Fibroblast of skin of back (primary cell): ENCODE data around the gene RHAG. TPM values are rescaled to one million over a fixed set of nuclear protein-coding genes. Genes with fewer than 3 reads are reported as not detected.
"Not testable (repeated sequence)": the region's sequence is repeated elsewhere in the genome, so short reads cannot be mapped to it uniquely, and the experiment has no call there.

ENCODE experiments used
- DNase-seq: peaks from one replicate; pipeline ENCODE4 v3.0.0-alpha.2; 2013
- polyA plus RNA-seq, 2 experiments: library from polyadenylated mRNA; unstranded; fragments of 120-200 nt; gene quantifications; one replicate each; pipeline ENCODE4 v1.2.1, GENCODE V29; 2013; ENCODE audit not compliant: insufficient read length in 2 of 2

Gene RHAG
- not detected for polyA plus RNA-seq (2013, experiment 1 of 2; ENCODE audit: insufficient read length)
- not detected for polyA plus RNA-seq (2013, experiment 2 of 2; ENCODE audit: insufficient read length)

DNA sequence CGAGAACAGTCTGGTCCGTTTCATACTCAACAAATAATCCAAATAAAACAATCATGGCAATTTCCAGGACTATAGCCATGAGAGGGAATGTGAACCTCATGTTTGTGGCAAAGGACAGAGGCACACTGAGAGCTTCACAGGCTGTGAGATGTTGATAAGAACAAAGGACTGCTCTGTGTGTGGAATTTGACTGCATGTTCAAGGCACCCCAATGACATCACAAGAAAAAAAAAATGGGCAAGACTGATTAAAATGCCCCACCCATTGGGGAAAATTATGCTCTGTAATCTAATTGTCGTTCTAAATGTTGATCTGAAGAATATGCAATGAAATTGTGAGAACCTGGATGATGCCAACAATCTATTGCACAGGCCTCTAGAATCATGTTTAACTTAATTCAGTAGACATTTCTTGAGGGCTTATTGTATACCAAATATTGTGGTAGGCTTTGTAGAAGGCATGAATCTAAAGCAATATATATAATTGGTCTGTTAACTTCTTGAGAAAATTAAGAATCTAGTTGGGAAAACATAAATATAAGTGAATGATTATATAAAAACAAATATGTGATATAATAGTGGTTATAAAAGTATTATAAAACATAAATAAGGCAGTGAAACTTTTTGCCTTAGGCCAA lies at the start of gene RHAG:
RHAG (minus strand) TSS at position 127 of the 637 bp plus-strand sequence; CDS start at position 100, 27 bp downstream.
- DNase-seq, result no peak

DNA sequence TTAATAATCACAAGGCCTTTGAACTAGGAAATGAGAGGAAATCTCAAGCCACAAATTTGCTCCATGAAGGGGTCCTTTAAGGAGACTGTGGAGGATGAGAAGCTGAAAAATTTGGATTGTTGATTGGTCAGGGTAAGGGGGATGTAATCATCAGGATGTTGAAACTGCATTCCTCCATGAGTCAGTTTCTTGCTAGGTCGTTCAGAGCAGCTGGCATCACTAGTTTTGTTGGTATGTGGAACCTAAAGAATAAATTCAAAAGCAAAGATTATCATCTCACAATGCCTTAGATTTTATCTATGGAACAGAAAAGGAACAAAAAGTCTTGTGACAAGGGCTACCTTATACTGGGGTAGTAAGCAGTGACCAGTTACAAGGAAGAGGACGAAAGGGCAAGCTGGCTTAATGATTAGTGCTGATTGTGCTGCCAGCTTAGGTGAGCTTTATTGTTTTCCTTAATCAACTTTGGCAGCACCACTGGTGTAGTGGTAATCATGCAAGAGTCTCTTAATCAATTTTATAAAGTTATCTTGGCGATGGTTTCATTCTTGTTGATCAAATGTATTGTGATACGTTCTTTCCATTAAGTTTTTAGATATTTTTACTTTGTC lies 40.1 kb upstream of the RHAG start:
- peak; percentile 11 for DNase-seq

DNA sequence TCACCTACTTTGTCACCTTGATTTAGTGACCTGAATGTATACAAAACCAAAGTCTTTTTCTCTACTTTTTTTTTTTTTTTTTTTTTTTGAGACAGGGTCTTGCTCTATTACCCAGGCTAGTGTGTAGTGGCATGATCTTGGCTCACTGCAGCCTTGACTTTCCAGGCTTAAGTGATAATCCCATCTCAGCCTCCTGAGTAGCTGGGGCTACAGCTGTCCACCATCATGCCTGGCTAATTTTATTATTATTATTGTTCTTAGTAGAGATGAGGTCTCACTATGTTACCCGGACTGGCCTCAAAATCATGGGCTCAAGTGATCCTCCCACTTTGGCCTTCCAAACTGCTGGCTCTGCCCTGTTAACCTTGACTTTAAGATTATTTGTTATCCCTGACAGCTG lies 39.2 kb upstream of the RHAG start:
- DNase-seq, result no peak

DNA sequence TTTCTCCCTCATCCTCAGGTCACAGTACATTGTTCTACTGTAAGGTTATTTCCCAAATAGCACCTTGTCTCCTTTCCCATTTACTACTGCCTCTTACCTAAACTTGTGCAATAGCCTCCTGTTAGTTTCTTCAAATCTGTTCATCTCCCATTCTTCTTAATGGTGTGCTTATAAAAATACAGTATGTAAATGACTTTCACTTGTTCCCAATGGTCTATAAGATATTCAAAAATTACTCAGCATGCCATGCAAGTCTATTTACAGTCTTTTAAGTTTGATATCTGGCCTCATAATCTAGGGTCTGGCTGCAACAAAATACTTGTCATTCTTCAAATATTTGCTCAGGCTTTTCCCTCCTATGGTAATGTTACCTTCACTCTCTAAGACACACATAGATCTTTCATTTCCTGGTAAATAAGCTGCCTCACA lies 31.5 kb upstream of the RHAG start:
- DNase-seq, result no peak

DNA sequence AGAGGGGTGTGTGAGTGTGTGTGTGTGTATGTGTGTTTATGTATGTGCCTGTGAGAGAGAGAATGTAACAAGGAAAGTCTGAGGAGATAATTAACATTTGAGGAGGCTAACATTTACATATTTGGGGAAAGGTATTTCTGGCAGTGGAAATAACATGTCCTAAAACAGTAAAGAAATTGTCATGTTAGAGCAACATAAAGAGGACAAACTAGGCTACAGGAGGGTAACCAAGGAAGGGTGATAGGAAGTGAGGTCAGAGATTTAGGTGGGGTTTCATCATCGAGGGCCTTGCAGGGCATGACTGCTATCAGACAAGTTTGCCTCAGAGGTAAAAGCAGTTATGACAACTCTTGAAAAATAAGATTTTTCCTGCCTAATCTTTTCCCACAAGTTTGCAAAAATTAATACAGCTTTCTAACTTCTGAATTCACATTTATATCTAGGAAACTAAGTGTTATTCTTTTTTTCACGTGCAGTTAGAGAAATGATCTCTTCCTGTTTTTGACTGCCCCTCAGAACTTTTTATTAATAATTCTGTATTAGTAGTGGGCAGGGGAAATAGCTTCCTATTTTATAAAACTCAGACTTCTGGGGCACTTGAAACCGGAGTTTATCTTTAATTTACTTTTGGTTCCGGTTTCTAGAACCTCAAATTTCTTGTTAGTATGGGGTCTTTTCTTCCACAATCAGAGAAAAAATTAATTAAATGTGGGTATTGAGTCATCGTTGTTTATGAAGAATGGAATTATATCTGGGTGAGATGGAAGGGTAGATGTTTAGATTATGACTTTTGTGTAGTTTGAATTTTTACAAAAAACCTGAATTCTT lies 30.5 kb upstream of the RHAG start:
- DNase-seq, result no peak

DNA sequence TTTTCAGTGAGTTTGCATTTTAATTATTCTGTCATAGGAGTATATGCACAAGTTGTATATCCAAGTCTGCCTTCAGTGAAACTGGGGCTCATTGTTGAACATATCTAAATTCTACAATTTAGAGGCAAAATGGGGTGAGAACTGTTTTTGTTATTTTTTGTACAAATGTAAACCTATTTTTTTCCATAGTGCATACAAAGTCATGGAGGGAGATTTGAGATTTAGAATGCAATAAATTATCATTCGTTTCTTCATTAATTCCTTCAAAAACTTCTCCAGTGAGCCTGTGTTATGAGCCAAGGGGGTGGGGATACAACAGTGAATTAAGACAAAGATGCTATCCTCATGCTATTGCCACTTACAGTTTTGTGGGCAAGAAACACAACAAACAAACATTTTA lies 29.8 kb upstream of the RHAG start:
- DNase-seq, result no peak

DNA sequence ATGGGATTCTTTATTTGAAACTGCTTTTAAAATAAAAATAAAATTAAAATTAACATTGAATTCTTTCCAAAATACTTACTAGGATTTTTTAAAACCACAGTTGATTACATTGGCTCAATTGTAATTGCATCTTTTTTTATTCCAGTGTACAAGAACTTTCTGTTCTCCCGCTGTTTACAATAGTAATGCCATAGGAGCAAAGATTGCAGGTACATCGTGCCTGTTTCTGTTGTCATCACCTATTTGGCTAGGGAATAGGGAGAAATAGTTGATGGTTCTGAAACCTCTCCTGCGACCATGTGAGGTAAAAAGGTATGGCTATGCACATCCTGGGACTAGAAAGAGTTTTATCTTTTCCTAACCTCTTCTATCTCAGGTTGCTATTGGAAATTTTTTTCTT lies 28.2 kb upstream of the RHAG start:
- DNase-seq, result no peak

DNA sequence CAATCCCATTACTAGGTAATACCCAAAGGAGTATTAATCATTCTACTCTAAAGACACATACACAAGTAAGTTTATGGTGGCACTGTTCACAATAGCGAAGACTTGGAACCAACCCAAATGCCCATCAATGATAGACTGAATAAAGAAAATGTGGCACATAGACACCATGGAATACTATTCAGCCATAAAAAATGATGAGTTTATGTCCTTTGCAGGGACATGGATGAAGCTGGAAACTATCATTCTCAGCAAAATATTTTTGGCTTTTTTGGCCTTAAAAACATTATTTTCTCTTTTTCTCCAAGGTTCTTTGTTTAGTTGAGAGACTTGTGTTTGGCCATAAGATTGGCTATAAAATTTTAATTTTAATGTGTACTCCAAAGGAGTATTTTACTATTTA lies 27.4 kb upstream of the RHAG start:
- DNase-seq, result not testable (repeated sequence)

DNA sequence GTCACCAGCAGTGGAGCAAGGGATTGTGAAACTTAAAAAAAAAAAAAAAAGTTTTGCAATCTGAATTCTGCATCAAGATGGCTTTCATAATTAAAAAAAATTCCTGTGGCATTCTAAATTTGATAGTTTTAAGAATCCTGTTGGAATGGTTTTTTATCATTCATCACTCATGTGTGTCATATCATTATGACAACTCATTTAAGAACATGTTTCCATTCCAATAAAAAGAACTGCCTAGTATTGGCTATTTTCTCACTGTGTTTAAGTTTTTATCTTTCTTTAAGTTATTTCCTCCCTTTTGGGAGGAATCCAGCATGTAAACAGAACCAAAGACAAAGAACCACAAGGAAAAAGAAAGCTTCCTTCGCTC lies 26.2 kb upstream of the RHAG start:
- no peak for DNase-seq

DNA sequence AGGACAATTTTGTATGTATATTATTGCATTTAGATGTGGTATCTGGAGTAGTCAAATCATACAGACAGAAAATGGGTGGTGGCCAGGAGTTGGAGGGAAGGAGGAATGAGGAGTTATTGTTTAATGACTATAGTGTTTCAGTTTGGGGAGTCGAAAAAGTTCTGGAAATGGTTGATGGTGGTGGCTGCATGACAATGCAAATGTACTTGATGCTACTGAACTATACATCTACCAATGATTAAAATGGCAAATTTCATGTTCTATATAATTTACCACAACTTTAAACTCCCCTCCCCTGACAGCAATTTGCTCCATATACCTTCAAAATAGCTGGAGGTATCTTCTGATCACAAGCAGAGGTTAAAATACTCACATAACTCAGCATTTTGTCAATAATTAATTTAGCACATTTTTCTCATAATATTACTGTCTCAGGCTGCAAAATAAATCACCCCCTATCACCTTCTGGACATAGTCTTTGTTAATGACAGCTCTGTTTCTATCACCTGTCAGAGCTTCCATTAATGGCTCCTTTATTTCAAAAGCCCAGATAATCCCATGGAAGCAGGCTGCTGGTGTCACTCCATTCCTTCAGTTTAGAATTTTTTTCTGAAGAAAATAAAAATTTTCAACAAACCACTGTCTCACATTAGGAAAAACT lies 25.7 kb upstream of the RHAG start:
- DNase-seq, result no peak

DNA sequence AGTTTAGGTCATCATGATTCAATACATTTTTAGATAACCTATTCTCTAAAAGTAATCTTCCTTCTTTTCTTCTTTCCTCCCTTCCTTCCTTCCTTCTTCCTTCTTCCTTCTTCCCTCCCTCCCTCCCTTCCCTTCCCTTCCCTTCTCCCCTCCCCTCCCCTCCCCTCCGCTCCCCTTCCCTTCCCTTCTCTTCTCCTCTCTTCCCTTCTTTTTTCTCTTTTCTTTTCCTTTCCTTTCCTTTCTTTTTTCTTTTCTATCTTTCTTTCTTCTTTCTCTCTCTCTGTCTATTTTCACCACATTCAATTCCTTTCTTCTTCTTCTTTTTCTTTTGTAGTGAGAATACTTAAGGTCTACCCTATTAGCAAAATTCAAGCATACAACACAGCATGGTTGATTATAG lies 17.3 kb upstream of the RHAG start:
- no peak for DNase-seq

DNA sequence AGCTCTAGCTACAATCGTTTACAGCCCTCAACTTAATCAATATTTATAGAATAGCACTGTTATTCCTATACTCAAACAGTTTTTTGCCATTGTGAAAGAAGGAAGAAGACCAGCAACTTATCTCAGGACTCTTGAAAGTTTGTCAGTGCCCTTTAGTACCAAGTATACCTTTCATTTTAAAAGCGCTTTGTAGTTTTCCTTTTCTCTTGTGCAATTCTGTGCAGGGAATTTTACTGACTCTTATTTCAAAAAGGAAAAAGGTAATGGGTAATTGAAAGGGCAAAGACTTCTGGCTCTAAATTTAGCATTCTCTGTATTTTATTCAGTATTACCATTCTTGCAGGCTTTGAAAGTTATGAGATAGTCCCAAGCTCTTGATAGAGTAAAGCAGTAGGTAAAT lies 16.8 kb upstream of the RHAG start:
- DNase-seq, result no peak

DNA sequence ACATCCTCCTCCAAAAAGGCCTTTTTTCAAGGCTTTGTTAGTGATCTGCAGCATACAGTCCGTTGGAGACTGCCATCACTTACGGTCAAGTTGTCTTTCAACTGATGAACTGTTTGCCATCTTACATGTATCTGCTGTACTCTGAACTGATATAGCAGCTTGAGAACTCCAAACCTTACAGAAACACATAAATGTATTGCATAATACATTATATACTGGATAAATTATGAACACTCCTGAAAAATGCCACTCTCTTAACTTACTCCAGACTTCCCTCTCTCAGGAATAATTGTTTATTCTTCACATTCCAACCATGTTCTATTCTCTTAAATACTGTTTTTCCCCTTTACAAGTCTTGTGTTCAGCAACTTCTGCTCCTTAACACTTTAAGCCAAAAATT lies 14.6 kb upstream of the RHAG start:
- no peak for DNase-seq

DNA sequence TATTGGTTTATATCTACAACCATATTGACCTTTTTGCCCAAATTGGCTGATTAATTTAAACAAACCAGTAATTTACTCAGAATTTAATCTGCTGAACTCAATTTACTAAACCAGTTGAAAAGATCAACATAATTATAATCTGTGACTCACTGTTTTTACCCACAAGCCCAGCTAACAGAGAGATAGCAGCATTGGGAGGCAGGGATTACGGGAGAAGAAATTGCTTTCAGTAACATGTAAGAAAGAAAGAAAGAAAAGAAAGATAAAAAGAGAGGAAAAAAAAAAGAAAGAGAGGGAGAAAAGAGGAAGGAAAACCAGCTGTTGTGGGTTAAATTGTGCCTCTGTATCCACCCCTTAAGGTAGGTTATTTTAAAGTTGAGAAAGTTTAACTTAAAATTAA lies 13.3 kb upstream of the RHAG start:
- no peak for DNase-seq

DNA sequence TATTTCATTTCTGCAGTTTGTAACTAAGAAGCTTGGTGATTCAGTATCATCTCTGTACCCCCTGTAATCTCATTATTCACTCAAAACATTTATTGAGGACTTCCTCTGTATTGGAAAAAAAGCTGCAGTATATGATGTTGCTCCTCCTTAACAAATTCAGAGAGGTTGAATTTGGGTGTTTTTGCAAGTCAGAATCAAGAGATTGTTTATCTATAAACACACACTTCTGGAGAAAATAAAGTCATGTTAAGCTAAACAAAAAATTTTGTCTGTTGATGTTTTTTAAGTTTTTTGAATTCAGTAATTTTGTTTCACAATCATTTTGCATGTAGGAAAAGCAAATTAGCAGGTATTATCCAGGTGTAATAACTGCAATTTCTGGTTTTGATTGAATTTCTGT lies 11.4 kb upstream of the RHAG start:
- DNase-seq, result no peak

DNA sequence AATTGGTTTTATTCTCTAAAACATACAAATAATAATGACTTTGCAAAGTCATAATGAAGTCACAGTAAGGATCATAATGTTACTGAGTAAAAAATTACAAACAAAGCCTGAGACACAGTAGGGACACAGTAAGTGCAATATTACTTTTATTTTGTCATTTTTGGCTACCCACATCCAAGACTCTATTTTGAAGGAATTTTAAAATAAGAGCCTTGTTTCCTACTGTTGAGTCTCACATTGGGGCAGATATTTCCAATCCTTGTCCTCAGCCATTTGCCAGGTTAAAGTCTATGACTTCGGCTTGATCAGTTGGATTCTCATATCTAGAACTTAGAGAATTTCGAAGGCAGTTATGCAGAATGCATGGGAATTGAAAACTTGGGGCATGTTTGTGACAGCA lies 10.8 kb upstream of the RHAG start:
- no peak for DNase-seq

DNA sequence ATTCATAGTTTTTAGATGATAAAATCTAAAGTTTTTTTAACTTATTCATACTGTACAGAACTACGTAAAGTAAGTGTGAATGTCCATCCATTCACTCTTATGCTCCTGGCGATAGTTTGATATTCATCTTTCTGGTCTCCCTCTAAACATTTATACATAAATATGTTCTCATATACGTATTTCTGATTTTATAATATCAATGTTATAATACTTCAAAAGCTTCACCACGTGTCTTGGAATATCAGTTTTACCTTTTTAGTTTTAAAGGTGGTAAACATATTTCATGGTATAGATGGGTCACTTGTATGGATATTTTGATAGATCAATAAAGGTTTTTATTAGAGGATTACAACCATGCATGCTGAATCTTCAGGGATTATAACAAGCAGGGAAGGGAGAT lies 10.3 kb upstream of the RHAG start:
- no peak for DNase-seq

DNA sequence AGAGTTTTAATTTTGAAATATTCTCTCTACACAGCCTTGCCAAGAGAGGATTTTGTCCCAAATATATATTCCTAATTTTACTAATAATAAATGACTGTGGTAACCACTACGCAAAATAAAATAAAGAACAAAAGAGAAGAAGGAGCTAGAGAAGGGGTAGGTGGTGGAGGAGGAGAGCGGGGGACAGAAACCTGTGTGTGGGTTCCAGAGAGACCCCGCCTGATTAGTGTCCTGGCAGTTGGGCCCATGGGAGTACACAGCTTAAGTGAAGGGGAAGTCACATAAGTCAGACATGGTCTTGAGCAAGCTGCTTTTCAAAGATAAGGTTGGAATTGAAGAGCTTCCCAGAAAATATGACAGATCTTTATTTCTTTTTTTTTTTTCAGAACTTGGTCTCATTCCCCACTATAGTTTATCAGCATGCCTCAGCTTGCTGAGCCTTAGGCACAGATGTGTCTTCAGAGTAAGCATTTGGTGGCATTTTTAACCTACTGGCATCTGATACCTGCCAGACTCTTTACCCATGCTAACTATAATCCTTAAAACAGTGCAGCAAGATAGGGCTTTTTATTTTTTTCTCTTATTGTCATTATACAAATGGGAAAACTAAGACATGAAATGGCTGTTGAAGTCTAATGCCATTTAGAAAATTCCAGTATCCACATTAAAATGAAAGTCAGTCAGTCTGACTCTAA lies 9.6 kb upstream of the RHAG start:
- no peak for DNase-seq

DNA sequence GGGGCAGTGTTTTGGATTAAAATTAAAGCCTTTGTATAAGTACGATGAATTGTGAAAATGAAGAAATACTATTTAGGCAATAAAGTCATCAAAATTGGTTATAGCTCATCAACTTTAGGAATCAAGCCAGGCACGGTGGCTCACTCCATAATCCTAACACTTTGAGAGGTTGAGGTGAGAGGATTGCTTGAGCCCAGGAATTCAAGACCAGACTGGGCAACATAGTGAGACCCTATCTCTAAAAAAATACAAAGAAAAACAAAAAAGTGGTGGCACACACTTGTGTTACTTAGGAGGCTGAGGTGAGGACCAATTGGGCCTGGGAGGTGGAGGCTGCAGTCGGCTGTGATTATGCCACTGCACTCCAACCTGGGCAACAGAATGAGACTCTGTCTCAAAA lies 8.5 kb upstream of the RHAG start:
- DNase-seq, result no peak

DNA sequence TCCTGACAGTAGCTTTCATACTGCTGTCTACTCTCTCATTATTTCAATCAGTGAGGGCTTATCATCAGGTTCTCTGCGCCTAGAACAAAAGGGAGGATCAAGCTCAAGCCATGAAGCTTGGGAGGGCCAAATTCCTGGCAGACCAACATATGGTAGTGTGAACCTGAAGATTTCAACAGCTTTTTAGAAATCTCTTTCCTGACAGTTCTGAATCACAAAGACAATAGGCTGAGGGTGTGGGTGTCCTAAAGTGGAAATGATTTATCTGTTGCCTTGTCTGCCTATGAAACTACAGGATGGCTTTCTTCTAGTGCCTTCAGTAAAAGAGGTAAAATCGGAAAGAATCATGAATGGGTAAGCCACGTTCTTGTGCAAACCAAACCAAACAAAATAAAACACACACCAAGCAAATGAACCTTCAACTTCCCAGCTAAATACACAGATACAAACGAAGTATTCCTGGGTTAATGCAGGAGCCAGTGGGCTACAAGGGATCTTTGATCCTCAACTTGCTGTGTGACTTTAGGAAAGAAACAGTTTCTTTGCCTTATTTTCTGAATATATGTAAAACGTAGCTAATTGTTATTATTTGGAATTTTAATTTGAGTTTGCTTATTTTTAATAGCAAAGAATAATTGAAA lies 2.7 kb upstream of the RHAG start:
- no peak for DNase-seq

DNA sequence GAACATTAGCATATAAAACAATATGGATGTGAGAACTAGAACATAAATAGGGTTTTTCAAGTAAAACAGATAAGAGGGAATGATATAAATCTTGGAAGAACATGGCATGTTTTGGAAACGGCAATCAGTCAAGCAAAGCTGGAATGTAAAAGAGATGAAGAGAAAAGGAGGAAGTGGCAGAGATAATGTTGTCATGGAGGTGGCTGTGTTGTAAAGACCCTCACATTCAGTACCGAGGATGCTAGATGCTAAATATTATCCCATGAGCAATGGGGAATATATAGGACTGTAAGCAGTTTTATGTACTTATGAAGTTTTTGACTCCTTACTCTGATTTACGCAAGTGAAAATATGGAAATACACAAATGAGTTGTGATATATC lies 702 bp upstream of the RHAG start:
- no peak for DNase-seq
